Mucosa of rectum (tissue), 2 donors: ENCODE measurements around the gene LYPD5.
"Not testable (repeated sequence)": the region's sequence is repeated elsewhere in the genome, so short reads cannot be mapped to it uniquely, and the experiment has no call there.

Experiments used
- H3K27ac ChIP-seq, 2 donors: one replicate each; pipeline ENCODE4 v1.7.0; 2013; ENCODE audit warnings: inconsistent platforms in 2 of 2, low read depth in 2 of 2, low read length in 2 of 2
- H3K27me3 ChIP-seq, 2 donors: one replicate each; pipeline ENCODE4 v1.7.0; 2013; ENCODE audit warnings: low read length in 2 of 2; ENCODE audit not compliant: control insufficient read depth in 2 of 2, insufficient read depth in 2 of 2
- H3K36me3 ChIP-seq, 2 donors: one replicate each; pipeline ENCODE4 v1.7.0; 2013; ENCODE audit warnings: low read length in 2 of 2; ENCODE audit not compliant: control insufficient read depth in 2 of 2, insufficient read depth in 2 of 2
- H3K4me1 ChIP-seq, 2 donors: one replicate each; pipeline ENCODE4 v1.7.0; 2013; ENCODE audit warnings: low read length in 2 of 2, mild to moderate bottlenecking in 1 of 2; ENCODE audit not compliant: control insufficient read depth in 2 of 2, insufficient read depth in 2 of 2
- H3K4me3 ChIP-seq, 2 donors: one replicate each; pipeline ENCODE4 v1.7.0; 2013; ENCODE audit warnings: low read length in 2 of 2
- H3K9ac ChIP-seq, 2 donors: one replicate each; pipeline ENCODE4 v1.7.0; 2013; ENCODE audit warnings: low read length in 2 of 2, low read depth in 1 of 2, mild to moderate bottlenecking in 1 of 2
- H3K9me3 ChIP-seq, 2 donors: one replicate each; pipeline ENCODE4 v1.7.0; 2013; ENCODE audit warnings: low read length in 2 of 2; ENCODE audit not compliant: control insufficient read depth in 2 of 2
- donor health status: healthy.
- donor health status: Normal muscosa, but diverticular disease.

Gene LYPD5

GRCh38 chr19:43778651-43779050 lies 23.6 kb downstream of the LYPD5 start:
- H3K4me3 ChIP-seq: peak overlapping the region; percentile 71
- peaks cover 65 to 78% of the 10 kb centered on the region in 2 donors for H3K4me1 ChIP-seq
- peaks cover 3% of the 10 kb centered on the region in 2 donors for H3K36me3 ChIP-seq
- peak overlapping the region; percentile 75 to 87 for H3K9ac ChIP-seq
- no peaks in the 10 kb centered on the region for H3K27me3 ChIP-seq
- H3K27ac ChIP-seq: peak overlapping the region; percentile 91 to 92
- H3K9me3 ChIP-seq: no peaks in the 10 kb centered on the region

GRCh38 chr19:43777163-43777695 lies 25.0 kb downstream of the LYPD5 start:
- Histone ChIP-seq H3K4me1 (peaks cover 58 to 69% of the 10 kb centered on the region in 2 donors), H3K9me3 (no peaks in the 10 kb centered on the region), H3K27me3 (no peaks in the 10 kb centered on the region), H3K4me3 (peak overlapping the region in 1 of 2 donors; percentile 55), H3K27ac (peak overlapping the region in 1 of 2 donors; percentile 52), H3K36me3 (peaks cover 3 to 11% of the 10 kb centered on the region in 2 donors), H3K9ac (peak overlapping the region in 1 of 2 donors; percentile 16)

- no peak overlapping the region for H3K9ac ChIP-seq
- H3K27ac ChIP-seq: no peak overlapping the region
- no peaks in the 10 kb centered on the region for H3K27me3 ChIP-seq
- H3K4me1 ChIP-seq: peaks cover 51 to 60% of the 10 kb centered on the region in 2 donors
- H3K36me3 ChIP-seq: peaks cover 3 to 18% of the 10 kb centered on the region in 2 donors
- no peaks in the 10 kb centered on the region for H3K9me3 ChIP-seq
- no peak overlapping the region for H3K4me3 ChIP-seq
Observed at GRCh38 chr19:43776286-43776685, 26.0 kb downstream of the LYPD5 start.

DNA sequence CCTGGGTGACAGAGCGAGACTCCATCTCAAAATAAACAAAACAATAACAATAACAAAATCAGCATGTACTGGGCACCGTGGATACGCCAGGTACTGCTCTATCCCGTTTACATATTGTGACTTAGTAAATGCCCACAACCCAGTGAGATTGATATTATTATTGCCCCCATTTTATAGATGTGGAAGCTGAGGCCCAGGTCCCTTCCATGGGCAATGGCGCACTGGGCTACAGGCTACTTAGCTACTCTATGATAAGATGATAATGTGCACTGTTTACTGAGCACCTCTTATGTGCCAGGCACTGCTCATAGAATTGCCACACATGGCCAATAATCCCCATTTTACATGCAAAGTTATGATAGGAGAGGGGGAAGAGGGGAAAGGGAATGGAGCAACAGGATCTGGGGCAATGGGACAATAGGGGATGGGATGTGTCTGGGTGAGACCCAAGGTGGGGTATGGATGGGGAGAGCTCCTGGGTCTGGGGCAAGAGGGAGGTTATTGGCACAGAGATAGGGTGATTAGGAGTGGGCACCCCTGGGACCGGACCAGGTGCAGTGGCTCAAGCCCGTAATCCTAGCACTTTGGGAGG lies 26.9 kb downstream of the LYPD5 start:
- no peaks in the 10 kb centered on the region for H3K27me3 ChIP-seq
- H3K9ac ChIP-seq: no peak overlapping the region
- H3K9me3 ChIP-seq: no peaks in the 10 kb centered on the region
- H3K4me3 ChIP-seq: no peak overlapping the region
- H3K4me1 ChIP-seq: peaks cover 51 to 53% of the 10 kb centered on the region in 2 donors
- no peak overlapping the region for H3K27ac ChIP-seq
- H3K36me3 ChIP-seq: peaks cover 7 to 27% of the 10 kb centered on the region in 2 donors

DNA sequence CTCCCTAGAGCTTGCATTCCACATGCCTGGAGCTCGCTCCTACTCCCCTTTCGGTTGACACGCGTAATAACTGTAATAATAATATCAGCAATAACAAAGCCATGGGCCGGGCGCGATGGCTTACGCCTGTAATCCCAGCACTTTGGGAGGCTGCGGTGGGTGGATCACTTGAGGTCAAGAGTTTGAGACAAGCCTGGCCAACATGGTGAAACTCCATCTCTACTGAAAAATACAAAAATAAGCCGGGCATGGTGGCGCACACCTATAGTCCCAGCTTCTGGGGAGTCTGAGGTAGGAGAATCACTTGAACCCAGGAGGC lies 27.3 kb downstream of the LYPD5 start:
- H3K9ac ChIP-seq: peak overlapping the region in 1 of 2 donors; percentile 22
- H3K9me3 ChIP-seq, H3K27me3 ChIP-seq, H3K27ac ChIP-seq, H3K4me3 ChIP-seq: not testable (repeated sequence)
- peaks cover 54 to 56% of the 10 kb centered on the region in 2 donors for H3K4me1 ChIP-seq
- H3K36me3 ChIP-seq: peaks cover 7 to 31% of the 10 kb centered on the region in 2 donors

DNA sequence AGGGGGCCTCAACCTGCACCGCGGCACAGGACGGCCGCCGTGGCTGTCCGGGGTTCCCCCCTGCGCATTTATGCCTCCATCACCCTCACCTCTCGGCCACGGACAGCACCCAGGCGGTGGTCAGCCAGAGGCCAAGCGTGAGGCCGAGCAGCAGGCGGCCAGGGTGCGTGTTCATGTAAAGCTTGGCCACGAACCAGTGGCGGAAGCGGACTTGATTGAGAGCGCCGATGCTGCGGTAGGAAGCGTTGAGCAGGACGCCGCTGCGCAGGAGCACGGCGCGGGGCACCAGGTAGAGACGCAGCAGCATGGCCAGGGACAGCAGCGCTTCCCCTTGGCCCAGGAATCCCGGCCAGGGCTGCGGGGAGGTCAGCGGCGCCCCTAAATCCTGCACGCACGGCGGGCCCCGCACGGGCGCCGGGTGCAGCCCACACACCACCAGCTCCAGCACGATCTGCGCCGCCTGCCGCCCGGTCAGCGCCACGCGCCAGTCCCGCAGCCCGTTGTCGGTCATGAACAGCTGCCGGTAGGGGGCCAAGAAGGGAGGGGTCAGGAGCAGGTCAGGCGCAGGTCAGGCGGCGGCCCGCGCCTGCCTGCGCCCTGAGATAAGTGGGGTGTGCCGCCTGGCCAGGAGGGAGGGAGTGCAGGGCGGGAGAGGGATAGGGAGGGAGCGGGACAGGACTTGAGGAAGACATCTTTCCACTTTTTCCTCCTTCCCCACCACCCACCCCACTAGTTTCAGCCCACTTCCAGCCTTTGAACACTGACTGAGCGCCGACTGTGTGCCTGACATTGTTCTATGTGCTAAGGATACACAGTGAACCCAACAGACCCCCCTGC lies 27.9 kb downstream of the LYPD5 start:
- no peak overlapping the region for H3K27ac ChIP-seq
- no peak overlapping the region for H3K4me3 ChIP-seq
- peaks cover 55 to 56% of the 10 kb centered on the region in 2 donors for H3K4me1 ChIP-seq
- peak overlapping the region in 1 of 2 donors; percentile 22 for H3K9ac ChIP-seq
- peaks cover 7 to 37% of the 10 kb centered on the region in 2 donors for H3K36me3 ChIP-seq
- no peaks in the 10 kb centered on the region for H3K27me3 ChIP-seq
- H3K9me3 ChIP-seq: no peaks in the 10 kb centered on the region

- Histone ChIP-seq H3K36me3 (peaks cover 10 to 43% of the 10 kb centered on the region in 2 donors), H3K27ac (no peak overlapping the region), H3K27me3 (no peaks in the 10 kb centered on the region), H3K4me1 (peaks cover 55 to 57% of the 10 kb centered on the region in 2 donors), H3K4me3 (no peak overlapping the region), H3K9ac (no peak overlapping the region), H3K9me3 (no peaks in the 10 kb centered on the region)
Observed at GRCh38 chr19:43773725-43774102, 28.5 kb downstream of the LYPD5 start.

- H3K9ac ChIP-seq: peak overlapping the region; percentile 14 to 38
- peaks cover 51 to 52% of the 10 kb centered on the region in 2 donors for H3K4me1 ChIP-seq
- no peaks in the 10 kb centered on the region for H3K27me3 ChIP-seq
- H3K27ac ChIP-seq: peak overlapping the region; percentile 65 to 81
- H3K9me3 ChIP-seq: no peaks in the 10 kb centered on the region
- H3K4me3 ChIP-seq: no peak overlapping the region
- peaks cover 10 to 47% of the 10 kb centered on the region in 2 donors for H3K36me3 ChIP-seq
Observed at GRCh38 chr19:43769256-43769655, 33.0 kb downstream of the LYPD5 start.

DNA sequence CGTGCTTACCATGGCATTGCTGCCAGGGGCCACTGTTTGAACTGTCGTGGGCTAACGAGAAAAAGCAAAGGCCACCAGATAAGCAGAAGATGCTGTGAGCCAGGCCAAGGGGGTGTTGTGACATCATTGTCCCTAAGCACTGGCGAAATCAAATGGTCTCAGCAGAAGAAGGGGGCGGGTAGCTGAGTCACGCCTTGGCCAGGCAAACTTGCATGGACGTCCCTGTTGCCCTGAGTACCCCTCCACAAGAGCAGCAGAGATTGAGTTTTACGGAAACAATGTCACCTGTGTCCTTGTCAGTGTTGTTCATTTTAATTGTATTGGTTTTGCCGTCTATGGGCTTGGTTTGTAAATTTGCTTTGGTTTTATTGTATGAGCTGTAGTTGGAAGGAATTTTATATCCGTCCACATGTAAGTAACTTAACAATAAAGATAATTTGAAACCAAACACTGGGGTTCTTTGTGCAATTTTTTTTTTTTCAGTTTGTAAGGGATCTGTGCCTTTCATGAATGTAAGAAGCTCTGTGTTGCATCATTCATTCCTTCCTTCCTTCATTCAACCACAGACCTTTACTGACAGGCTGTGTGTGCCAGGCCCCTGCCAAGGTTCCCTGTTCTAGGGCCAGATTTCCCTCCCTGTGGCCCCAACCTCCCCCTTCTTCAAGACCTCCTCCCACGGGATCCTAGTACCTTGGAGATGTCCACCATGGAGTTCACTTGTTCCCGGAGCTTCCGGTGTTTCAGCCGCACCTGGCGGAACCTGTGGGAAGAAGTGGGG lies 33.8 kb downstream of the LYPD5 start:
- Histone ChIP-seq H3K9ac (peak overlapping the region; percentile 16 to 17), H3K27ac (peak overlapping the region; percentile 65 to 81)

More for the DNA sequence above, 33.8 kb downstream of the LYPD5 start:
- H3K9me3 ChIP-seq: no peaks in the 10 kb centered on the region
- H3K4me3 ChIP-seq: no peak overlapping the region
- H3K4me1 ChIP-seq: peaks cover 47 to 48% of the 10 kb centered on the region in 2 donors
- peaks cover 7 to 41% of the 10 kb centered on the region in 2 donors for H3K36me3 ChIP-seq
- no peaks in the 10 kb centered on the region for H3K27me3 ChIP-seq
